Placental pericyte (primary cell): ENCODE data around the gene ZNF316. TPM values are rescaled to one million over a fixed set of nuclear protein-coding genes. Genes with fewer than 3 reads are reported as not detected.

Experiments
- total RNA-seq: library from RNA; depleted of rRNA; stranded (reverse); fragments of >200 nt; gene quantifications from 2 replicates; pipeline ENCODE4 v1.2.3, GENCODE V29; 2012

ZNF316 gene
- 14.7 and 19.6 TPM in 2 replicates for total RNA-seq

DNA sequence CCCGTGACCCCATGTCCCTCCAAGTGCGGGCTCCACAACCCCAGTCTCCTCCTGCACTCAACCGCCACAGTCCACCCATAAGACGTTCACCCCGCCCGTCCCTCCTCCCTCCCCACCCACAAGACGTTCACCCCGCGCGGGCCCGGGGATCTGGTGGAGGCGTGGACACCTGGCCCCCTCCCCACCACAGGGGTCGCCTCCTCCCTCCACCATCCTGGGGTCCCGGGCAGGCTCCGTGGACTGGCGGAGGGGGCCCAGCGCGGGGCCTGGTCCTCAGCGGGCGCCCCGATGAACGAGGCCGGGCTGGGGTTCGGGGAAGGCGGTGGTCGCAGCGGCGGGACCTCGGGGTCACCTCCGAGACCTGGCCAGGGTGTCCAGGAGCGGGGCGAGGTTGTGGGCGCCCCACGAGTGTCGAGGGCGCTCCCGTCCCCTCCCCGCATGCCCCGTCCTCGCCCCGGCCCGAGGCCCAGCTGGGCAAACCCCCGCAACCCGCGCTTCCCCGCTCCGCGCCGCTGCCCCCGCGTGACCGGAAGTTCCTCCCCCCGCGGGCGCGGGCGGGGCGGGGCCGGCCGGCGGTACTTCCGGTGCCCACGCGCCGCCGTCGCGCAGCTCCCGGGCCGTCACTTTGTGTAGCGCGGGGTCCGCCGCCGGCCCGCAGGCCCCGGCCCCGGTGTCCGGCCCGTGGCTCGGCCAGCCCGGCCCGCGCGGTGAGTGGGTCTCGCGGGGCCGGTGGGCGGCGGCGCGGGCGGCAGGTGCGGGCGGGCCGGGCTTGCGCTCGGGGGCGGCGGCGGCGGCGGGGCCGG is at the start of gene ZNF316:
Gene ZNF316, plus strand, starts transcription at position 578 of the 803 bp plus-strand sequence. CDS start 5,092 bp downstream, outside the sequence.

DNA sequence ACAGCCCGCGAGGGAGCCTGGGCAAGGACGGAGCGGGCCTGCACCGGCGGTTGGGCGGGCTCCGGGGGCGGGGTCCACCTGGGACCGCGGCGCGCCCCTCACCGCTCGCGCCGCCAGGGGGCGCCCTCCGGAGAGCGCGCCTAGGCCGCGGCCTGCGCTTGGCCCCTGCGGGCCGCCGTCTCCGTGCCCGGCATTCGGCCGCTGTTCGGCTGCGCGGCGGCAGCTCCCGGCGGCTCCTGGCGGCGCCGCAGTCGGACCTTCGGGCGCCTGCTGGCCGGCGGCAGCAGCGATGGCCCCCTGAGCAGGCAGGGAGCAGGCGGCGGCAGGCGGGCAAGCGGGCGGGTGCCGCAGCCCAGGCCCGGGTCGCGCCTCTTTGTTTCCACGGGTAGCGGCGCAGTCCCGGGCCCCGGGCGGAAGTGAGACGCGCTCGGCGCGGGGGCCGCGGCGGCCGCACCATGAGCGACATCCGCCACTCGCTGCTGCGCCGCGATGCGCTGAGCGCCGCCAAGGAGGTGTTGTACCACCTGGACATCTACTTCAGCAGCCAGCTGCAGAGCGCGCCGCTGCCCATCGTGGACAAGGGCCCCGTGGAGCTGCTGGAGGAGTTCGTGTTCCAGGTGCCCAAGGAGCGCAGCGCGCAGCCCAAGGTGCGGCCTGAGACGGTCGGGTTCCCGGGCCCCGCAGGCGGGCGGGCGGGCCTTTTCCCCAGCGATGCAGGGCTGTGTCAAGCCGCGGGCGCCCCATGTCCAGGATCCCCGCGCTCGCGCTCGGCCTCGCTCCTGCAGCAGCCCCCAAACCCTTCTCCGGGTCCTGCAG is 47.1 kb upstream of the ZNF316 start, which contains the start of gene INTS15:
Gene INTS15, plus strand, starts transcription at position 193 of the 816 bp plus-strand sequence. Its CDS starts 263 bp downstream, at position 456.

DNA sequence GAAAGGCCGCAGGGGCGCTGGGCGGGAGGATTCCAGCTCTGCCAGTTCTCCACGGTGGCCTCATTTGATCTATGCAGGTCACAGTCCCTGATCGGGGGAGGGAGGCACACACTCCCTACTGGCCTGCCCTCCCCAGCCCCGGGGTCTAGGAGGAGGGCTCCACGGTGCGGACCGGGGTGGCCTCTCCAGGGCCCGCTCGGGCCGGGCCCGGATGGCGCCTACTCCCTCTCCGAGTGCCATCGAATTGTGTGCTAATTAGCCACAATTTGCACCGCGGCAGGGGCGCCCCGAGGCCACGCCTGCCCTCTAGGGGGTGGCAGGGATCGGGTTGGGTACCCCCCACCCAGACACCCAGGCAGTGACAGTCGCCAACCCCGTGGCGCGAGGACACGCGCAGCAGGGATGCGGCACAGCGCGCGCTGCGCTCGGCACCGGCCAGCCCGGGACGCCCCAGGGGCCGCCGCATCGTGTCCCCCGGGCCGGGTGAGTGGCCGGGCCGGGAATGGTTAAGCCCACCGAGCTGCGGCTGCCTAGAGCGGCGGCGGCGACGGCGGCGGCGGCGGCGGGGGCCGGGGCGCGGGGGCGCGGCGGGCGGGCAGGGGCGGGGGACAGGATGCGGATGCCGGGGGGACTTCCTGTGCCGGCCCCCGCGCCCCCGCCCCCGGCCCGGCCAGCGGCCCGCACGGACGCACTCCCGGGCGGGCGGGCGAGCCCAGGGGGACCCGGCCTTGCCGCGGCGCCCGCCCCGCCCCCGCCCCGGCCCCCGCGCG is 22.0 kb upstream of the ZNF316 start, which contains the start of gene ZNF853:
Gene ZNF853, plus strand, starts transcription at position 658 of the 770 bp plus-strand sequence. CDS start 565 bp downstream, outside the sequence.

Other genes with a start within 250 kb of the ZNF316 start
- gene DAGLB, start 189.4 kb upstream of the ZNF316 start, total RNA-seq, result 15.3 and 23.9 TPM in 2 replicates
- 243 and 308 TPM in 2 replicates for gene KDELR2, start 153.2 kb upstream of the ZNF316 start, total RNA-seq
- gene GRID2IP, start 85.9 kb upstream of the ZNF316 start, total RNA-seq, result not detected in 2 replicates
- gene ZDHHC4, start 59.9 kb upstream of the ZNF316 start, total RNA-seq, result 41.1 and 56.0 TPM in 2 replicates
- 18.6 and 19.5 TPM in 2 replicates for gene INTS15, start 47.3 kb upstream of the ZNF316 start, total RNA-seq
- under 0.01 and 0.44 TPM in 2 replicates for gene ZNF853, start 21.7 kb upstream of the ZNF316 start, total RNA-seq
- 18.6 and 19.8 TPM in 2 replicates for gene ZNF12, start 69.6 kb downstream of the ZNF316 start, total RNA-seq
- 0.22 TPM in 1 of 2 replicates, not detected in the other for gene RSPH10B2, start 116.8 kb downstream of the ZNF316 start, total RNA-seq
- 41.9 and 48.8 TPM in 2 replicates for gene CCZ1B, start 189.0 kb downstream of the ZNF316 start, total RNA-seq